Fibroblast of peridontal ligament (primary cell): ENCODE results near the gene CFAP92.

ENCODE experiments used
- DNase-seq: peaks from one replicate; pipeline ENCODE4 v3.0.0-alpha.2; 2010; ENCODE audit errors: extremely low read depth

Gene CFAP92

DNA sequence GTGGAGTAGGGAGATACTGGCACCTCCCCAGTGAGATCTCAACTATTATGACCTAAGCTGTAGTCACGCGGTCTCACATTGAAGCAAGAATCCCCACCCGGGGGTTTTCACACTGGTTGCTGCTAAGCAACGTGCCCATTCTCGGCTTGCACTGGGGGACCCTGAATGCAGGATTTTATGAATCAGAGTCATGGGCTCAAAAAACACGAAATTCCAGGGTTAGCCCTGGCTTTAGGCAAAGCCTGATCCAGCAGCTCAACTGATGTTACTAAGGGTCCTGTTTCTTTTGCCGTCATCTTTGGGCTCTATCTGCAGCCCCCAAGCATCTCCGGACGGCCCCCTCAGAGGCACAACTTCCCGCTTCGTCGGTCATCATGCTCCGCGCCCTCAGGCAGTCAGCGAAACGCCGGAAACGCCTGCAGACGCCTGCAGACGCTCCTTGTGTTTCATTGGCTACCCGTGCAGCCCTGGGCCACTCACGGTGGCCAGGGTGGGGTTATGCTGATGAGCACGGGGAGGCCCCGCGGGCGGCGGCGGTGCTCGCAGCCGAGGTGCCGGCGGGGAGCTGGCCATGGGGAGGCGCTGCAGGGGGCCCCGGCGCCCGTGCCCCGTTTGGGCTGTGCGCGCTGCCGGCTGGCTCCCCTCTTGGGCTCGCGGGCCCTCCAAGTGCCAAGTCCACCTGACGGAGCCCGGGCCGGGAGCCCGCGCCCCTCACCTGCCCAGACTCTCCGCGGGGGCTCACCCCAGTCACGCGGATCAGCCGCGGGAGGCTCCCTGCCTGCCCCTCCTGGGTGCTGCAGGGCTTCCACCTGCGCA, 33.1 kb upstream of the CFAP92 start:
- peak; percentile 34 for DNase-seq

DNA sequence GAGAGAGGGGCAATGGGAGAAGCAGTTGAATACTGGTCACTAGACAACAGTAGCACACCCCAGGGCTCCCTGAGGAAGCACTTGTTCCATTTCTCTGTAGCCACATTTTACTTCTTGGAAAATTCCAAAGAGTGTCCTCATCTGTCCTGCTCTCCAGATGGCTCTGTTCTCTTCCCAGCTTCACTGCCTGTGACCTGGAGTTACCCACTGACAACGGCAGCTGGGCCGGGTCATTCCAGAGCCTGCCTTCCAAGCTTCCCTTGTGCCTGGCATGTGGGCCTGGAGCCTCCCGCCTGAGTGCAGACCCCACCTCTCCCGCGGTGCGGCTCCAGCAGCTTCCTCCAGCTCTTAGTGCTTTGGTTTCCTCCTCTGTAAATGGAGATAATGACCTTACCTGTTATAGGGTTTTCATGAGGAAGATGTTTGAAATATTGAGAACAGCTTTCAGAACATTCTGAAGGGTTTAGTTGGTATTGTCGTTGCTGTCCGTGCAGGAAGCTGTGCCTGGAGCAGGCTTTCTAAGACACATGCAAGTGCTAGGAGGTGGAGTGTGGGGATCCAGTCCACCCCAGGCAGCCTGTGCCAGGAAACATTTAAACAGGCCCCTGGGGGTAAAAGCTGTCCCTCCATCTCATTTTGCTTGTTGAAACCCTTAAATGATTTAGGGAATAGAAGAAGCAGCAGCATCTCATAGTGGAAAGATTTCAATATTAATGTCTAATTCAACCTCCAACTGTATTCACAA, 32.0 kb upstream of the CFAP92 start:
- DNase-seq, result no peak

DNA sequence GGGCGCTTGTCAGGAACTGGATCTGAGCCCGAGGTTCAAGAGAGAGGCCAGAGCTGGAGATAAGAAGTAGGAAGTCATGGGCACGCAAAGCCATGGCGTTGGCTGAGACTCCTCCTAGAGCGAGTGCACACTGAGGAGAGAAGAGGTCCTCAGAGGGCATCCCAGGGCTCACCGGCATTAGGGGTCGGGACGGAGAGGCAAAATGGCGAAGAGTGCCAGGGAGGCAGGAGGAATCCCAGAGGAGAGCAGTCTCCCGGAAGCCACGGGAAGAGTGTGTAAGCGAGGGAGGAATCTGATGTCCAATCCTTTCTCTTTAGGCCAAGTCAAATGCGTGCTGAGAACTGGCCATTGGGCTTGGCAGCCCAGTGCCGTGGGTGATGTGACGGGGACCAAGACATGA, 31.2 kb upstream of the CFAP92 start:
- no peak for DNase-seq

DNA sequence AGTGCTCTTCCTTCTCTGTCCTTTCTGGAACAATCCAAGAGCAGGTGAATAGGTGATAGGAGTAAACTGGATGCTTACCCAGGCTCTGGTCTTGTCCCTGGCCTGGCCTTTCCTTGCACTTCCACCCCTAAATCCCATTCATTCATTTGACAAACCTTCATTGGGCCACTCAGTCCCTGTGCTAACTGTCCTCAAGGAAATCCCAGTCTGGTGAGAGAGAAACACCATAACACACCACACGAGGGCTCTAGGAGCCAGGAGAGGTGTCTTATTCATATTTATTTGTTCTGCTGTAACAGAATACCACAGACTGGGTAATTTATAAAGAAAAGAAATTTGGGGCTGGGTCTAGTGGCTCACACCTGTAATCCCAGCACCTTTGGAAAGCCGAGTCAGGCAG, 30.0 kb upstream of the CFAP92 start:
- DNase-seq, result peak; percentile 29

DNA sequence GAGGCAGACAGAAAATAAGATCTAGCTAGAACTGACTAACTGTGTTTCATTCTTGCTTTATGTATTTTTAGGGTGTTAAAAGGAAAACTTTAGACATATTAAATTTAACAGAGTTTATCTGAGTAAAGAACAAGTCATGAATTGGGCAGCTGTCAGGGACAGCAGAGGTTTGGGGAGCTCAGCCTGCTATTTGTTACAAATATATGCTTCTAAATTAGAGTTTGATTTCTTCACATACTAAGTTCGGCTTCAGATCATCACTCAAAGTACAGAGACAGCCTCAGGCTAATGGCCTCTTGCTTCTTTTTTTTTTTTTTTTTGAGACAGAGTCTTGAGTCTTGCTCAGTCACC, 29.1 kb upstream of the CFAP92 start:
- no peak for DNase-seq

DNA sequence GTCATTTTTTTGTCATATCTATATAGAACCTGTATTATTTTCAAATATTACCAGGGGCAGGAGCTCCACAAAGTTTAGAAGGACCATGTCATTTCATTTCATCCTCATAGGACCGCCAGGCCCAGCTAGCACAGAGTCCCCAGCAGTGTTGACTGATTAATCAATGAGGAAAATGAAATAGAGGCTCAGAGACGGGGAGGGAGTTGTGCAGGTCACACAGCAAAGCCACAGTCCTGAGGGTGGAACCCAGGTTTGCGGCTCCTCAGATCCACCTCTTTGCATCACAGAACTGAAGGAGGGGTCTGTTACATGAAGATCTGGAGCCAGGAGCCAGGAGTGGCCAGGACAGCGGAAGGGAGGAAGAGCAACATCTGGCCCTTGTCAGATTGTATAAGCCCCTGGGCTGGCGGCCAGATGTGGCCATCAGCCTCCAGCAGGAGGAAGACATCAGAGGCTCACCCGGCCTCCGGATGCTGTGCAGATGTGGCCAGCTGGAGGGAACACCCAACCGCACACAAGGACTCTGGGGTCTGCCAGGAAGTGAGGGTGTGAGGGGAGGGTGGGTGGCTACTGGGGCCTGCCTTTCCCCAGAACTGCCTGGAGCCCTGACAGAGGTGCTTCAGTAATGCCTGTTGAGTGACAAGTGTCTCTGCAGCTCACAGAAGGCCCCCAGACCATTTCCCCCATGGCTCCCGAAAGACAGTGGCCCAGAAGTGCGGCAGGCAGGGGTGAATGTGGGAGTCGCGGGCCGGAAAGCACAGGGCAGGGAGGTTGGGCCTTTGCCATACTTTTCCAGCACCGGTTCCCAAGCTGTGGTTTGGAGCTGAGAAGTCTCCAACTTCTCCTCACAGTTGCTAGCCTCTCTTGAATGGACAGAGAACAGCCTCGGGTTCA, 28.5 kb upstream of the CFAP92 start:
- DNase-seq, result no peak

DNA sequence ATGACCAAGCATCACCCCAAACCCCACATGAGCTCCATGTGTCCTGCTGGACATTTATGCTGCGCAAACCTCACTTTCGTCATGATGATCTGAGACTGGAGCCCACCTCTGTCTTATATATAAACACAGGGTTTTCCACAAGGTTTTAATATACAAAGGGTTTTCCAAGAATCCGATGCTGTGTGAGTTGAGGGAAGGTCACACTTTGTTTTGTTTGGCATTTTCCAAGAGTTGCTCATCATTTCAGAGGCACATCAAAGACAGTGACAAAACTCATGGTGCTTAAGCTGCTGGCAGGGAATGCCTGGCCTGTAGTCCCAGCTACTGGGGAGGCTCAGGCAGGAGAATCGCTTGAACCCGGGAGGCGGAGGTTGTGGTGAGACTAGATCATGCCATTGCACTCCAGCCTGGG, 27.3 kb upstream of the CFAP92 start:
- peak; percentile 10 for DNase-seq

DNA sequence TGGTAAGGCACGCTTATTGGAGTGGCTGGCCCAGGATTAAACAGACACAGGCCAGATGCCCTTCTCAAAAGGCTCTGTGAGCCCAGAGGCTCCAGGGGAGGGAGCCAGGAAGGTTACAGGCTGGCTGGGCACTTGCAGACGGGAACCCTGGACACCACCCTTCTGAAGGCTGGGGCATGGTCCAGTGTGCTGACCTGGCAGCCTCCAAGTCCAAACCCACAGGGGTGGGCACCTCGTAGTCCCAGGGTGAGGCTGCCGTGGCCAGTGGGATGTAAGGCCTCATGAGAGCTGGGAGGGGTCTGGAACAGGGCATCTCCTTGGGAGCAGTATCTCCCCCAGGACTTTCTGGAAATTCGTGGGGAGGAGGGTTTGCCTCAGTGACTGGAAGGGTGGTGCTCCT, 26.8 kb upstream of the CFAP92 start:
- DNase-seq, result no peak

DNA sequence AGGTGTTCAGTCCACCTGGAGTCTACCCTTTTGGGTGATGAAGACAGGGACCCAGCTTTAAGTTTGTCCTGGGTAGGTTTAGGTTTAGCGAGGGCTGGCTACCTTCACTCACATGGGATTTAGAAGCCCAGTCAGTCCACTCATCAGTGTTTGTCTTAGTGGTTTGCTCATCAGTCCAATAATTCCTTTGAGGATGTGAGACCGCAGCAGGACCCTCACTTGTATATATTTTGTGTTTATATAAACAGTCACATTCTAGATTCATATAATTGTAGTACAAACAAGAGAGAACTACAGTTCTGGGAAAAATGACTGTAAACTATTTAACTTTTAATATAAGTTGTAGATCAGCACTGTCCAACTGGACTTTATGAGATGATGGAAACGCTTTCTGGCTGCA, 25.4 kb upstream of the CFAP92 start:
- no peak for DNase-seq

DNA sequence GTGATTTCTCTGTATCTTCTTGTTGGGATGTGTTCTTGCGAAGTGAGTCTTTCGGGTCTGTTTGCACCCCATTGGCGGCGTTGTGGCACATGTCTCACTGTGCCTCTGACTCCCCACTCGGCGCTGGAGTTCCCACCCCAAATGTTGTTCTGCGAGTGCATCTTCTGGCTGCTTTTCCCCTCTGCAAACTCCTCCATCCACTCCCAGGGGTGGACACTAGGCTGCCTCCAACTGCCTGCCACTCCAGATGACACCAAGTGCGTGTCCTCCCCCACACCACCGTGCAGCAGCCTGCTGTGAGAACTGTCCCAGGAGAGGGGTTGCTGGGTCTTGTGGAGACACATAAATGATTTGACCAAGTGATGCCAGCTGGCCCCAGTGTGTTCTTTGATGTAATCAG, 24.9 kb upstream of the CFAP92 start:
- DNase-seq, result no peak

DNA sequence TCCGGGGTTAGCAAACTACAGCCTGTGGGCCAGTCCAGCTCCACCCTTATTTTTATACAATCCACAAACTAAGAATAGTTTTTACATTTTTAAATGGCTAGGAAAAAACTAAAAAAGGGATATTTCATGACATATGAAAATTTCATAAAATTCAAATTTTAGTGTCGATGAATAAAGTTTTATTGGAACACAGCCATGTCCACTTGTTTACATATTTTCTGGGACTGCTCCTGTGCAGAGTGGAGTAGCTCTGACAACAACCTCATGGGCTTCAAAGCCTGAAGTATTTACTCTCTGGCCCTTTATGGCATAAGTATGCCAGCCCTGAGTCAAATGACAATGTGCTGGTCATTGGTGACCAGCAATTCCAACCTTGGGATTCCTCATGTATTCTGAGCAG, 24.4 kb upstream of the CFAP92 start:
- DNase-seq, result no peak

DNA sequence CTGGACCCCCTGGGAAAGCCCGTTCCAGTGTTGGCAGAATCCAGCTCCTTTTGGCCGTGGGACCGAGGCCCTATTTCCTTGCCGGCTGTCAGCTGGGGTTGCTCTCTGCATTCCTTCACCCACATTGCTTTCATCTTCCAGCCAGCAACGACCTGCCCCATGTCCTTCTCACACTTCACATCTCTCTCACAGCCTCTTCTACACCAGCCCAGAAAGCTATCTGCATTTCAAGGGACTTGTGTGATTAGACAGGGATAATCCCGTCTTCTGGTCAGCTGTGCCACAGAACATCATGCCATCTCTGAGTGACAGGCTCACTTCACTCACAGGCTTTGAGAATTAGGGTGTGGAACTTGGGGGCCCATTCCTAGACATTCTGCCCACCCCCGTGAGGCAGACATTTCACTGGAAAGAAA, 23.6 kb upstream of the CFAP92 start:
- no peak for DNase-seq

DNA sequence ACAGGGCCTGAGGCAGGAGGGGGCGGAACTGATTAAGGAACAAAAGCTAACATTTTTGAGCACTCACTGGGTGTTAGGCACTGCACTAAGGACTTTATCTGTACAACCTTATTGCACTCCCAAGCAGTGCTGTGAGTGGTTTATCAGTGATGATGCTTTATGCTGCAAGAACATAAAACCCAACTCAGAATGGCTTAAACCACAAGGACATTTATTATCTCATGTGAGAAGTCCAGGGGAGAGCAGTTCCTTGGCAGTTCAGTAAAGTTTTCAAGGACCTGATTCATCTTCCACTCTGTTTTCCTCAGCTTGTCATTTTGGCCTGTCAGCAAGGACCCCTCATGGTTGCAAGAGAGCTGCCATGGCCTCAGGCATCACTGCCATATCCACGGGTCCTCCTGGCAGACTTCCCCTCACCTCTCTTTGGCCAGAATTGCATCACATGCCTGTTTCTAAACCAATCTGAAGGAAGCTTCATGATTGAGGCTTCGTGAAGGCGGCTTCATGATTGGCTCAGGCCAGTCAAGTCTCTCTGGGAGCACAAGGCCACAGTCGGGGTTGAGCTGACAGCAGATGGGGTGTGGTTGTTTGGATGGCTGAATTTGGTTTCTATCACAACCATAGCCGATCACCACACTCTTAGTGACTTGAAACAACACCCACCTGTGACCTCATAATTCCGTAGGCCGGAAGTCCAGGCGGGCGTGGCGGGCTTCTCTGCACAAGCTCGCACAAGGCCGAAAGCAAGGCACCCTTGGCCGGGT, 23.0 kb upstream of the CFAP92 start:
- no peak for DNase-seq

DNA sequence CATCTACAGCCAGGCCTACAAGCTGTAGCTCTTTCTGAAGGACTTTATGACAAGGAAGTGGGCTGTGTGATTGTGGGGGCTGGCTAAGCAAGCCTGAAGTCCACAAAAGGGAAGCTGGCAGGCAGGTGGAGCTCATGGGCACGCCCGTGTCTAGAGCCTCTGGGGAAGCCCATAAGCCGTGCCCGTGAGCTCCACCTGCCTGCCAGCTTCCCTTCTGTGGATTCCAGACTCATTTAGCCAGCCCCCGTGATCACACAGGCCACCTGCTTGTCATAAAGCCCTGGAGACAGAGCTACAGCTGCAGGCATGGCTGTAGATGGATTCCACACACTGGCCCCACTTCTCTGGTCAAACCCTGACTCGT, 22.5 kb upstream of the CFAP92 start:
- no peak for DNase-seq

DNA sequence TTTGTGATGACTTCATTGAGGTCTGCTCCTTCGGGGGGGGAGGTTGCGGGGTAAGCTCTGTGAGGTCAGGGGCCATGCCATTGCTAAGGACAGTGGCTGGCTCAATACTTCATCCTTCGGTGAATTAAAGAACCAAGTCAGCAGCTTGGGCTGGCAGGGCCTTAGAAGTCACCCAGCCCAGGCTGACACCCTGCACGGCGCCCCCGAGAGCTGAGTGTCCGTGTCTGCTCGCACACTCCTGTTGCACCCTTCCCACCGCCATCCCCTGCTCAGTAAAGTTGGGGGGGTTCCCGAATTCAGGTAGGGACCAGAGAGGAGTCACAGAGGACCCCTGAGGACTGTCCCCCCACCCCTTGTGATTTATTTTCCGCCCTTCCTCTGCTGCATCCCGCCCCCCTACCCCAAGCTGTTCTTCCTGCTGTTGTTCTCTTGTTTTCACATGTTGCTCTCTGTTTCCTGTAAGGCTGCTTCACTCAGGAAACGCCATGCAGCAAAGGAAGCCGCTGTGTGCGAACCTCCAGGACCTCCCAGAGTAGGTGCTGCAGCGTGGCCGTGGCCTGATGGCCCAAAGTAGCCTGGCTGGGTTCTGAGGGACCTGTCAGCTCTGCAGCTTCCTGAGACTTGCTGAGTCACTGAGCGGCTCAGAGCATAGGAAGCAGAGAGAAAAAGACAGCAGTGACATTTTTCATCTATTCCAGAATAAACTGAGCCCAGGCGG, 21.7 kb upstream of the CFAP92 start:
- DNase-seq, result no peak

DNA sequence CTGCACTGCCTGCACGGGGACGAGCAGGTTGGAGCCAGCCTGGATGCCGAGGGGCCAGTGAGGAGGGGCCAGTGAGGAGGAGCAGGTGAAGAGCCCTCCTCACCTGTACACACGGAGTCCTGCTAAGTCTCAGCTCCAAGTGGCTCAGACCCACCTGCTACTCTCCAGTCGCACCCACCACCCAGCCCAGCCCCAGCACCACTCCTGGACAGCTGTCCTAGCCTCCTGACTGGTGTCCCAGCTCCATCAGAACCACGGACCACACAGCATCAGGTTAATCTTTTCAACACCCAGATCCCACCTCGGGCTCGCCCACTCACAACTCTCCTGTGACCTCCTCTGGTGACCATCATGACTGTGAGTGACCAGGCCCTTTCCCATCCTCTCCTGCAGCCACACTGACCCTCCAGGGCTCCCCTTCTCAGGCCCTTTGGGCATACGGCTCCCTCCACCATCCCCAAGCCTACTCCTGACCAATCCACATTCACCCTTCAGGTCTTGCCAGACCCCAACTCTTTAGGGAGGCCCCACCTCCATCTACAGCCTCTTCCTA, 21.0 kb upstream of the CFAP92 start:
- no peak for DNase-seq

DNA sequence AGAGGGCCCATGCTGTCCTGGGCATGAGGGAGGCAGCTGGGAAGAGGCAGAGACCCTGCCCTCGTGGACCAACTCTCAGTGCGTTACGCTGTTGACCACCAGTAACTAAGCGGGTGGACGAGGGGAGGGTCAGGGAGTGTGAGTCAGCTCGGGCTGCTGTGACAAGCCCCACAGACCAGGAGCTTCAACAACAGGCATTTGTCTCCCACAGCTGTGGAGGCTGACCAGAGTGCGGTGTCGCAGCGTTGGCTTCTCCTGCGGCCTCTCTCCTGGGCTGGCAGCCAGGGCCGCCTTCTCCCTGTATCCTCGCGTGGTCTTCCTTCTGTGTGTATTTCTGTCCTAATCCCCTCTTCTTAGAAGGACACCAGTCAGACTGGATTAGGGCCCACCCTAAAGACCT, 20.3 kb upstream of the CFAP92 start:
- DNase-seq, result no peak

DNA sequence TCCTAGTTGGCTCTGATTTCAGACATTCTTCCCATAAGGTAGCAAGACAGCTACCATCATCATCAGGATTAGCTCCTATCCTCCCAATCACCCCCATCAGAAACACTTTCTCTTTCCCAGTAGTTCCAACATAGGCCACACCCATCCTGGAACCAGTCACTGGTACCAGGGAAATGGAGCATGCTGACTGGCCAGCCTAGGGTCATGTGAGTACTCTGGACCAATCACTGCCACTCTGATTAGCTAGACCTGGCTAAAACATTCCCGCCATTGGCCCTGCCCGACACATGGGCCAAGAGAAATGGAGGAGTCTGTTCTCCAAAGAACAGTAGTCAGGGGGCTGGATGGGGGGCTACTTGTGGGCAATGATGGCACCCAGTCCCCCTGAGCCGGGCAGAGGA, 19.6 kb upstream of the CFAP92 start:
- no peak for DNase-seq

DNA sequence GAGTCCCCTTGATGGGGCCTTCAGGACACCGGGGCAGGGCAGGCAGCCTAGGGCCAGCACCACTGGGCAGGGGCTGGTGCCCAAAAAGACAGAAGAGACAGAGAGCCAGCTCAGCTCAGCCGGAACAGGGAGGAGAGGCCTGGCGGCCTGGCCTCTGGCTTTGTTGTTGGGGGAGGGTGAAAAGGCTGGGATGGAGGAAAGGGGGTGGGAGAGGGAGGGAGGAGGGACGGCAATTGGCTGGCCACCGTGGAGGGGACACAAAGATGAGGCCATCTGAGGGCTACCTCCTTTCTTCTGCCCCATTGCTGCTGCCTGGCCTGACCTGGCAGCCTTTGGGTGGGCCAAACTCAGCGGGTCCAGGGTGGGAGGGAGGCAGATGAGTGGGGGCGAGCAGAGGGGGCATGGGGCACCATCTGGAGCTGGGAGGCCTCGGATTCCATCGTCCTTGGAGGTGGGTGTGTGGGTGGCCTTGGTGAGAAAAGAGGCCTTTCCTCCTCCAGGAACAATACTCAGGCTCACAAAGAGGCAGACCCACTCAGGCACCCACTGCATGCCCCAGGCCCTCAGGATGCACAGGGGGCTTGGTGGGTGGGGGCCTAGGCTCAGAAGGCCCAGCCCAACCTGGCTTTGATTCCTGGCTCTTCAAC, 16.6 kb upstream of the CFAP92 start:
- no peak for DNase-seq

DNA sequence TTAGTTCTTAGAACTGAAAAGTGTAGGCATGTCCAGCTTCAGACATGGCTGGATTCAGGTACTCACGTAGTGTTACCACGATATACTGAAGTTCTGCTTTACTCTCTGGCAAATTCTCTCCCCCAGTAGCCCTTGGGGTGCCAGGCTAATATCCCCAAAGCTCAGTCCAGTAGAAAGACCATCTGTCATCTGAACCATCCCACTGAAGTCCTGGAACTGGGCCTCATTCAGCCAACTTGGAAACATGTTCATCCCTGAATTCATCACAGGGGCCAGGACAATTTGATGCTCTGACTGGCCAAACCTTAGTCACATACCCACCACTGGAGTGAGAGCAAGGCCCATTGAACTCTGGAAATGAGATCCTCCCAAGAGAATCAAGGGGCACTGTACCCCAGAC, 15.4 kb upstream of the CFAP92 start:
- DNase-seq, result no peak
